ENCODE results near the gene SVIP.

The SVIP gene

DNA sequence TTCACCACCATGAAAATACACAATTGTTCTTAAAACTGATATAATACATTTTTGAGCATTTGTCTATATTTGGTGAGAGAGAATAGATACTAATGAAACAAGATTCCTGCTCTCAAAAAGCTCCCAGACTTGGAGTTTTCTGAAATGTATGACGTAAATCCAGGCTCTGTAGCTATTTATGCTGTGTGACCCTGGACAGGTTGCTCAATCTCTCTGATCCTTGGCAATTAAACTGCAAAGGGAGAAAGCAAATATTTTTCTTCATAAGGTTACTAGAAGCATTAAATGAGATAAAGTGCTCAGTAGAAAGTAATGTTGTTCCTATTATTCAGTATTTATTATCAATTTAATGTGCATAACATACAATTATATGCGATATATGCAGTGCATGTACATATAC is 42.5 kb downstream of the SVIP start:
- H3K4me3 ChIP-seq (ENCODE audit: low read depth, low read length): no peak overlapping the region
- TF ChIP-seq, protein P1, sequence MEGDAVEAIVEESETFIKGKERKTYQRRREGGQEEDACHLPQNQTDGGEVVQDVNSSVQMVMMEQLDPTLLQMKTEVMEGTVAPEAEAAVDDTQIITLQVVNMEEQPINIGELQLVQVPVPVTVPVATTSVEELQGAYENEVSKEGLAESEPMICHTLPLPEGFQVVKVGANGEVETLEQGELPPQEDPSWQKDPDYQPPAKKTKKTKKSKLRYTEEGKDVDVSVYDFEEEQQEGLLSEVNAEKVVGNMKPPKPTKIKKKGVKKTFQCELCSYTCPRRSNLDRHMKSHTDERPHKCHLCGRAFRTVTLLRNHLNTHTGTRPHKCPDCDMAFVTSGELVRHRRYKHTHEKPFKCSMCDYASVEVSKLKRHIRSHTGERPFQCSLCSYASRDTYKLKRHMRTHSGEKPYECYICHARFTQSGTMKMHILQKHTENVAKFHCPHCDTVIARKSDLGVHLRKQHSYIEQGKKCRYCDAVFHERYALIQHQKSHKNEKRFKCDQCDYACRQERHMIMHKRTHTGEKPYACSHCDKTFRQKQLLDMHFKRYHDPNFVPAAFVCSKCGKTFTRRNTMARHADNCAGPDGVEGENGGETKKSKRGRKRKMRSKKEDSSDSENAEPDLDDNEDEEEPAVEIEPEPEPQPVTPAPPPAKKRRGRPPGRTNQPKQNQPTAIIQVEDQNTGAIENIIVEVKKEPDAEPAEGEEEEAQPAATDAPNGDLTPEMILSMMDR (IDR thresholded peaks at IDR 0.05; ENCODE audit: low read depth, low read length, missing control alignments): no peak
- in situ Hi-C loops (cut with HindIII; ENCODE audit: low sequenced_read_pairs): no loop called here
- DNase-seq (ENCODE audit: low read depth): no peak

DNA sequence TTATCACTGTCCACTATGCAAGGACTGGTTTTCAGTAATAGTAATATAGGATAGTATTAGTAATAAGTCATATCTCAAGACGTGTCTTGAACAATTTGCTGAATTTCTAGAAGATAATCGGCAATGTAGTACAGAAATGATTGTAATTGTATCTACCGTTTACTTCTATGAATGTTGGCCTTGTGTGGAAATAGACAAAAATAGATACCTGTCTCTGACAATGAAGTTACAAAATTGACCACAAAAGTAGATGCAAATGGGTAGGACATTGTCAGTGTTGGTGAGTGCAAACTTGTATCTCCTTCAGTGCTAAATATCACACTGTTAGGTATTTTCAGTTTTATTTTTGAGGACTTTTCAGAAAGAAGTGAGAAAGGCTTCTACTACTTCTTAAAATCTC is 43.1 kb downstream of the SVIP start:
- TF ChIP-seq, protein P1 (IDR thresholded peaks at IDR 0.05; ENCODE audit: low read depth, low read length, missing control alignments): no peak
- DNase-seq (ENCODE audit: low read depth): no peak
- no peak overlapping the region for H3K4me3 ChIP-seq (ENCODE audit: low read depth, low read length)
- in situ Hi-C loops (cut with HindIII; ENCODE audit: low sequenced_read_pairs): no loop called here

DNA sequence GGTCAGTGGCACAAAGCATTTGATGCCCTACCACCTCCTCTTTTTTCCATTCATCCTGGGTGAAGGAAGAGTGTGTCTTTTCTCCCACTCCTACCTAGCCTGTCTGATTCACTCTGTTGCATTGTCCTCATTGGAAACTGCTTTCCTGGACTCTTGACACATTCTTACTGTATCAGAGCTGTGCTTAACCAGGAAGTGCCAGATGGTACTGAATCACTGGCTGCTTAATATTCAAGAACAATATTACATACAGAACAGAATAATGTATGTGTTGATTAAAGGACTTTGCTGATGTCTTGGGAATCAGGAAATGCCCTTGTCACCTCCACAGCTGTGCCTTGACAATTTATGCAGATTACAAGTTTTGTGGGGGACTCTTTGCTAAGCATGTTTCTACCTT is 44.4 kb downstream of the SVIP start:
- TF ChIP-seq, protein P1 (IDR thresholded peaks at IDR 0.05; ENCODE audit: low read depth, low read length, missing control alignments): no peak
- H3K4me3 ChIP-seq (ENCODE audit: low read depth, low read length): no peak overlapping the region
- in situ Hi-C loops (cut with HindIII; ENCODE audit: low sequenced_read_pairs): no loop called here
- no peak for DNase-seq (ENCODE audit: low read depth)

DNA sequence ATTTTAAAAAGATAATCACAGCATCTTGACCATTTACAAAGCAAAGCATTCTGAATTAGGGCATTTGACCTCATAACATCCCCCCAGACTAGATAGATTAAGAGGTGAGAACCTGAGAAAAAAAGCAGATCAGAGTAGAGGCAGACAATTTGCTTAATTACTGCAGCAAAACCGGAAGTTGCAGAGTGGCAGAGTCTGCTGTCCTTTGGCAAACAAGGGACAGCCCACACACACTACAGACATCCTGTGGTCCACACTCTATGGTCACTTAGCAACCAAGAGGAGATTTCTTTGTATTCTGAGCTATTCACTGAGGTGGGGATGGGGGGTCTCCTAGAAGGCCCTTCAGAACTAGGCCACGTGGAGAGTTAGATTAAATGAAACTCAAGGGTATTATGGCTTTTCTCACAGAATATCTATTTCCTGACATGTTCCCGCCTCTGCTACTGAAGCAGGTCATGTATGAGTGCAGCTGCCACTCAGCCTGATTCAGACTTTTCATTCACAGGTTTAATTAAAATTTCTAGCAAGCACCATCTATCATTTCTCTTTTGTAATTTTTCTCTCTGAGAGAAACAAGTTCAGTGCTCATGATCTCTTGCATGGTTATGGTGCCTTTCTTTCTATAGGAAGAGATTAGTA is 48.5 kb downstream of the SVIP start:
- TF ChIP-seq, protein P1 (IDR thresholded peaks at IDR 0.05; ENCODE audit: low read depth, low read length, missing control alignments): no peak
- H3K4me3 ChIP-seq (ENCODE audit: low read depth, low read length): no peak overlapping the region
- no peak for DNase-seq (ENCODE audit: low read depth)
- in situ Hi-C loops (cut with HindIII; ENCODE audit: low sequenced_read_pairs): no loop called here

DNA sequence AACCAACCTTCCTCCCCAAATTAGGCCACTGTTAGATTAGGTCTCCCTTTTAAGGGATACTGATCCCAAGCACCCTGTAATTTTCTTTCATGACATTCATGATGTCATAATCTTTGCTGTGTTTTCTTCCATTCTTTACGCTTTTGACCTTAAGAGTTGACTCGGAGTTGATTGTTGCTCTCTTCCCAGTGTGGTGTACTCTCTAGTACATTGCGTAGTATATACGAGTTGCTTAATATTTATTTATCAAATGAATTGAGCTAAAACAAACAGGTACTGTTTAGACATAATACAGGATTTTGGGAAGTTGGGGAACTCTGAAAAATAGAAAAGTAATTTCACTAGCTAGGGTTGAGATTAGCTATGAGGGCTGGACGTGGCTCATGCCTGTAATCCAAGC is 49.8 kb downstream of the SVIP start:
- no peak for DNase-seq (ENCODE audit: low read depth)
- TF ChIP-seq, protein P1 (IDR thresholded peaks at IDR 0.05; ENCODE audit: low read depth, low read length, missing control alignments): no peak
- no peak overlapping the region for H3K4me3 ChIP-seq (ENCODE audit: low read depth, low read length)
- in situ Hi-C loops (cut with HindIII; ENCODE audit: low sequenced_read_pairs): loop anchor here (5.0 kb wide), 1 partner anchor 88 kb away; no protein-coding TSS in a partner anchor

DNA sequence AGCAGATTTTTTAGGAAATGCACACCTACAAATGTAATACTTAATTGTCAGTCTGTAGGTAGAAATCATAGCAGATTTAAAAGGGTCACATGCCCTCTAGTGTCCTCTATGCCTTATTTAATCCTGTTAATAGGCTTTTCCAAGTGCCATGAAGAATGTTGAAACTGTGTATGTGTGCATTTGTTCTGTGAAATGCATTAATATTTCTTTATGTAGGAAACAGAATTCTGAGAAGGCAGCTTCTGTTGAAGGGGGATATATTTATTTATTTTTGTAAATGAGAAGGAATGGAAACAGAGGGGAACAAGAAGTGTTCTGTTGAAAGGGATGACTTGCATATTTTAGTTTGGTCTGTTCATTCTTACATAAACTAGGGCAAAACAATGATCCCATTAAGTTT is 51.0 kb downstream of the SVIP start:
- H3K4me3 ChIP-seq (ENCODE audit: low read depth, low read length): no peak overlapping the region
- no peak for DNase-seq (ENCODE audit: low read depth)
- in situ Hi-C loops (cut with HindIII; ENCODE audit: low sequenced_read_pairs): loop anchor here (5.0 kb wide), 1 partner anchor 86 kb away; no protein-coding TSS in a partner anchor
- TF ChIP-seq, protein P1 (IDR thresholded peaks at IDR 0.05; ENCODE audit: low read depth, low read length, missing control alignments): no peak

Data from astrocyte of the cerebellum (primary cell).